Chondrocyte (in vitro differentiated cells): Measurements from ENCODE around the gene SLAMF9. TPM values are rescaled to one million over a fixed set of nuclear protein-coding genes. Genes with fewer than 3 reads are reported as not detected.

Experiments used
- DNase-seq: peaks from one replicate; pipeline ENCODE4 v3.0.0; 2021; ENCODE audit warnings: mixed read lengths, low spot score
- H3K27ac Mint-ChIP-seq: one replicate; pipeline ENCODE4 v1.8.0; 2021; ENCODE audit warnings: mild to moderate bottlenecking, moderate library complexity, mixed read lengths; ENCODE audit not compliant: unreplicated experiment
- H3K27me3 Mint-ChIP-seq: 2 replicates; pipeline ENCODE4 v1.8.0; 2021; ENCODE audit warnings: low read depth, mixed read lengths
- H3K36me3 Mint-ChIP-seq: 2 replicates; pipeline ENCODE4 v1.8.0; 2021; ENCODE audit warnings: low read depth, mixed read lengths
- H3K4me1 Mint-ChIP-seq: 2 replicates; pipeline ENCODE4 v1.8.0; 2021; ENCODE audit warnings: low read depth, mild to moderate bottlenecking, mixed read lengths
- H3K4me3 Mint-ChIP-seq: one replicate; pipeline ENCODE4 v1.8.0; 2021; ENCODE audit warnings: mild to moderate bottlenecking, moderate library complexity, mixed read lengths; ENCODE audit not compliant: unreplicated experiment
- H3K9me3 Mint-ChIP-seq: 2 replicates; pipeline ENCODE4 v1.8.0; 2021; ENCODE audit warnings: low read depth, mixed read lengths
- total RNA-seq: library from RNA; stranded (reverse); gene quantifications from 3 replicates; pipeline ENCODE4 v1.2.1, GENCODE V29; 2021
- TF ChIP-seq, protein P1 (sequence below): fragments of 200-600 bp; sonication (generic); IDR thresholded peaks from 2 replicates; pipeline ENCODE4 v1.5.0; 2021; ENCODE audit warnings: antibody characterized with exemption, mild to moderate bottlenecking, moderate library complexity

The SLAMF9 gene
- total RNA-seq, 1 donor from 2014 or later, result not detected

DNA sequence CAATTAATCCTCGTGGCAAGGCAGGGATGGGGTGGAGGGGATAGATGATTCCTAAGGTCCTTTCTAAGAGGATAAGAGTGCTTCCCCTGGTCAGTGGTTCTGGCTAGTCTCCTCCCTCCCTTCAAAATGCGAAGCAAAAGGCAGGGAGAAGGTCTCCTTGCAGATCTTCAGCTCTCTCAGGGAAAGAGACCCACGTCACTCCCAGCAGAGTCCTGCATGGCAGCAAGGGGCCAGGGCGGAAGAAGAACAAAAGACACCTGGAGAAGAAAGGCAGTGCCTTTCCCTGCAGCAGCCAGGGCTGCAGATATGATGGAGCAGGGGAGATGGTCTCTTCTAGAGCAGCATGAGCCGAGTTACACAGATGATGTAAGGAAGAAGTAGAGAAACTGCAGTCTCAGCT, 29.6 kb upstream of the SLAMF9 start:
- Mint-ChIP-seq H3K9me3 (peaks cover 3% of the 10 kb centered on the region), H3K27me3 (peaks cover 65% of the 10 kb centered on the region), H3K27ac (no peak overlapping the region), H3K36me3 (peaks cover 9% of the 10 kb centered on the region), H3K4me1 (no peaks in the 10 kb centered on the region), H3K4me3 (no peak overlapping the region)
- DNase-seq, result no peak
- TF ChIP-seq, protein P1, sequence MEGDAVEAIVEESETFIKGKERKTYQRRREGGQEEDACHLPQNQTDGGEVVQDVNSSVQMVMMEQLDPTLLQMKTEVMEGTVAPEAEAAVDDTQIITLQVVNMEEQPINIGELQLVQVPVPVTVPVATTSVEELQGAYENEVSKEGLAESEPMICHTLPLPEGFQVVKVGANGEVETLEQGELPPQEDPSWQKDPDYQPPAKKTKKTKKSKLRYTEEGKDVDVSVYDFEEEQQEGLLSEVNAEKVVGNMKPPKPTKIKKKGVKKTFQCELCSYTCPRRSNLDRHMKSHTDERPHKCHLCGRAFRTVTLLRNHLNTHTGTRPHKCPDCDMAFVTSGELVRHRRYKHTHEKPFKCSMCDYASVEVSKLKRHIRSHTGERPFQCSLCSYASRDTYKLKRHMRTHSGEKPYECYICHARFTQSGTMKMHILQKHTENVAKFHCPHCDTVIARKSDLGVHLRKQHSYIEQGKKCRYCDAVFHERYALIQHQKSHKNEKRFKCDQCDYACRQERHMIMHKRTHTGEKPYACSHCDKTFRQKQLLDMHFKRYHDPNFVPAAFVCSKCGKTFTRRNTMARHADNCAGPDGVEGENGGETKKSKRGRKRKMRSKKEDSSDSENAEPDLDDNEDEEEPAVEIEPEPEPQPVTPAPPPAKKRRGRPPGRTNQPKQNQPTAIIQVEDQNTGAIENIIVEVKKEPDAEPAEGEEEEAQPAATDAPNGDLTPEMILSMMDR, result no peak

DNA sequence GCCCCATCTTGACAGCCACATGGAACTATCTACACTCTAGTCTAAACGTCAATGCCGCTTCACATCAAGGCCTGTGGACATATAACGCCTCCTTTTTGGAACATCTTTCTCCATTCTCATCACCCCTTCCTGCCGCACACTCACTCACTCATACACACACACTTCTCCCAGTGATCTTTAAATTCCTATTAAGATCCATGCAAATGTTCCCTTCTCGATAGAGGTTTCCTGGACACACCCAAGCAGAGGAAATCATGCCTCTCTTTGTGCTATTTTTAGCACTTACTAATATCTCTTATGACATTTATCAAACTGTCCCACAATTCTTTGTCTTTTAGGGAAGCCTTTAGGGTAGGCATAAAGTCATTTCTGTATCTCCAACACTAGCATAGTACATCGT, 28.2 kb upstream of the SLAMF9 start:
- Mint-ChIP-seq H3K9me3 (peaks cover 3% of the 10 kb centered on the region), H3K4me1 (no peaks in the 10 kb centered on the region), H3K4me3 (no peak overlapping the region), H3K27me3 (peaks cover 70% of the 10 kb centered on the region), H3K27ac (no peak overlapping the region), H3K36me3 (peaks cover 9% of the 10 kb centered on the region)
- no peak for DNase-seq
- TF ChIP-seq, protein P1, result no peak

GRCh38 chr1:159981351-159982055, 27.5 kb upstream of the SLAMF9 start:
- peaks cover 9% of the 10 kb centered on the region for H3K36me3 Mint-ChIP-seq
- H3K9me3 Mint-ChIP-seq, result peaks cover 3% of the 10 kb centered on the region
- TF ChIP-seq, protein P1, result no peak
- H3K4me3 Mint-ChIP-seq, result no peak overlapping the region
- DNase-seq, result no peak
- H3K27me3 Mint-ChIP-seq, result peaks cover 69% of the 10 kb centered on the region
- H3K4me1 Mint-ChIP-seq, result no peaks in the 10 kb centered on the region
- H3K27ac Mint-ChIP-seq, result no peak overlapping the region

GRCh38 chr1:159980786-159981185, 26.7 kb upstream of the SLAMF9 start:
- H3K36me3 Mint-ChIP-seq, result peaks cover 9% of the 10 kb centered on the region
- H3K27me3 Mint-ChIP-seq, result peaks cover 64% of the 10 kb centered on the region
- no peak overlapping the region for H3K27ac Mint-ChIP-seq
- TF ChIP-seq, protein P1, result no peak
- H3K4me1 Mint-ChIP-seq, result no peaks in the 10 kb centered on the region
- H3K9me3 Mint-ChIP-seq, result peaks cover 3% of the 10 kb centered on the region
- no peak for DNase-seq
- H3K4me3 Mint-ChIP-seq, result no peak overlapping the region

DNA sequence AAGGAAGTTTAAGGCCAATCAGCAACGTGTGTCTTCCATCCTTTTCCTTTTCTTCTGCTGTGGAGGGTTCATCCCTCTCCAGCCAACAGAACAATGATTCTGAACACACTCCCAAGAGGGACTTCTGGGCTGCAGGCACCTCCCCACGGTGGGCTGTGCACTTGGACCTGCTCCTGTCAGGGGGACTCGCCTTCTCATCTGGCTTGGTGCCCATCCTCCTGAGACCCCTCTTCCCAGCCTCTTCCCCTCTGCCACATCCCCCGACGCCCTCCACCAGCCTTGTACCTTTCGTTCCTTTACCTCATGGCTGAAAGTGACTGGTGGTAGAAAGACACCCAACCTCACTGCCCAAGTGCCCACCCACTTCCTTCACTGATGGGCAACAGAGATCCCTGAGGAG, 26.0 kb upstream of the SLAMF9 start:
- Mint-ChIP-seq H3K27me3 (peaks cover 57% of the 10 kb centered on the region), H3K36me3 (peaks cover 9% of the 10 kb centered on the region), H3K4me3 (no peak overlapping the region), H3K4me1 (no peaks in the 10 kb centered on the region), H3K27ac (no peak overlapping the region), H3K9me3 (peaks cover 3% of the 10 kb centered on the region)
- TF ChIP-seq, protein P1, result no peak
- no peak for DNase-seq
